PC-3 (cell line): ENCODE results near the gene CCT5. TPM values are rescaled to one million over a fixed set of nuclear protein-coding genes. Genes with fewer than 3 reads are reported as not detected.

Experiments
- ATAC-seq: fragments of 200-7000 bp; cut with Tn5 transposase; 2 replicates; pipeline ENCODE4 v1.9.1; 2020; ENCODE audit warnings: mild to moderate bottlenecking, moderate library complexity
- BruUV-seq: library from RNA; stranded (reverse); fragments of 400-500 nt; replicated peaks from 2 replicates; lab custom pipeline; 2021; lab: Mats Ljungman, UMichigan
- CTCF ChIA-PET: fragments of 300-600 bp; sonication (Branson Sonifier 250); formaldehyde crosslinking; loops from one replicate; lab custom pipeline; 2022; ENCODE audit warnings: antibody characterized with exemption; lab: Charles Lee
- POLR2A ChIA-PET: fragments of 300-600 bp; sonication (Branson Sonifier 250); formaldehyde crosslinking; loops from one replicate; lab custom pipeline; 2022; ENCODE audit warnings: antibody characterized with exemption; ENCODE audit not compliant: unreplicated experiment; lab: Charles Lee
- DNase-seq: peaks from one replicate; pipeline ENCODE4 v3.0.0-alpha.2; 2015
- H2AFZ ChIP-seq: fragments of 300-600 bp; sonication (generic); 2 replicates; pipeline ENCODE4 v1.6.0; 2016; ENCODE audit warnings: antibody characterized with exemption, low read length
- H3F3A ChIP-seq: fragments of 300-600 bp; sonication (generic); one replicate; pipeline ENCODE4 v1.6.0; 2017; ENCODE audit warnings: antibody characterized with exemption, low read length, control low read depth, mild to moderate bottlenecking; ENCODE audit not compliant: unreplicated experiment
- H3K27ac ChIP-seq: fragments of 300-600 bp; sonication (generic); 2 replicates; pipeline ENCODE4 v1.5.1; 2016; ENCODE audit warnings: mild to moderate bottlenecking, low read length
- H3K27me3 ChIP-seq: fragments of 300-600 bp; sonication (generic); 2 replicates; pipeline ENCODE4 v1.6.1; 2016; ENCODE audit warnings: low read length, mixed read lengths
- H3K36me3 ChIP-seq: fragments of 300-600 bp; sonication (generic); 2 replicates; pipeline ENCODE4 v1.6.1; 2016; ENCODE audit warnings: low read depth, mixed run types, low read length, mixed read lengths
- H3K4me1 ChIP-seq: fragments of 300-600 bp; sonication (generic); 2 replicates; pipeline ENCODE4 v1.5.1; 2016; ENCODE audit warnings: low read length; ENCODE audit not compliant: insufficient read depth
- H3K4me2 ChIP-seq: fragments of 300-600 bp; sonication (generic); 2 replicates; pipeline ENCODE4 v1.6.0; 2016; ENCODE audit warnings: low read length
- H3K4me3 ChIP-seq: fragments of 300-600 bp; sonication (generic); 2 replicates; pipeline ENCODE4 v1.5.1; 2016; ENCODE audit warnings: mild to moderate bottlenecking, low read length, mixed read lengths
- H3K79me2 ChIP-seq: fragments of 300-600 bp; sonication (generic); 2 replicates; pipeline ENCODE4 v1.6.1; 2017; ENCODE audit warnings: low read length, mixed read lengths
- H3K9ac ChIP-seq: fragments of 300-600 bp; sonication (generic); 2 replicates; pipeline ENCODE4 v1.6.0; 2016; ENCODE audit warnings: mild to moderate bottlenecking, low read length
- H3K9me2 ChIP-seq: fragments of 300-600 bp; sonication (generic); replicated peaks from 2 replicates; pipeline ENCODE4 v1.6.1; 2016; ENCODE audit warnings: mixed run types, low read length, mixed read lengths
- H3K9me3 ChIP-seq: fragments of 300-600 bp; sonication (generic); 2 replicates; pipeline ENCODE4 v1.6.1; 2016; ENCODE audit warnings: low read length, mixed read lengths
- H4K20me1 ChIP-seq: fragments of 300-600 bp; sonication (generic); 2 replicates; pipeline ENCODE4 v1.6.1; 2016; ENCODE audit warnings: low read length, mixed read lengths
- CTCF ChIP-seq: fragments of 300-600 bp; sonication (generic); conservative IDR thresholded peaks from 2 replicates; pipeline ENCODE4 v1.5.1; 2017; ENCODE audit warnings: antibody characterized with exemption, low read depth, mild to moderate bottlenecking, low read length
- EZH2 ChIP-seq: fragments of 300-600 bp; sonication (generic); IDR thresholded peaks from one replicate; pipeline ENCODE4 v1.6.1; 2017; ENCODE audit warnings: antibody characterized with exemption, mild to moderate bottlenecking, low read length; ENCODE audit not compliant: unreplicated experiment
- EZH2phosphoT487 ChIP-seq: fragments of 300-600 bp; sonication (generic); IDR thresholded peaks from 2 replicates; pipeline ENCODE4 v1.6.1; 2018; ENCODE audit warnings: mild to moderate bottlenecking, antibody characterized with exemption, low read length, borderline replicate concordance
- intact Hi-C: fragments of 100-400 bp; cut with micrococcal nuclease; formaldehyde crosslinking; loops from 2 replicates; pipeline ENCODE4 v1.9.0; 2023
- total RNA-seq: library from RNA; depleted of rRNA; stranded (reverse); fragments of >200 nt; gene quantifications from 2 replicates; pipeline ENCODE4 v1.2.3, GENCODE V29; 2014

The CCT5 gene
- total RNA-seq, 1 experiment from 2014 or later, result 1,334 TPM

GRCh38 chr5:10306806-10307205 lies 56.7 kb downstream of the CCT5 start:
- H3K27me3 ChIP-seq, result no peaks in the 10 kb centered on the region
- peaks cover 15% of the 10 kb centered on the region for H3F3A ChIP-seq
- H3K4me3 ChIP-seq, result peak overlapping the region; percentile 76
- H3K79me2 ChIP-seq, result peaks cover 57% of the 10 kb centered on the region
- H3K36me3 ChIP-seq, result peaks cover 20% of the 10 kb centered on the region
- peak overlapping the region; percentile 89 for H3K9ac ChIP-seq
- no peak for TF ChIP-seq EZH2
- TF ChIP-seq EZH2phosphoT487, result no peak
- no peak for TF ChIP-seq CTCF
- no peaks in the 10 kb centered on the region for H3K9me3 ChIP-seq
- H3K4me2 ChIP-seq, result peak overlapping the region; percentile 92
- peak; percentile 35 for DNase-seq
- intact Hi-C loops, result loop anchor here (2.0 kb wide), 1 partner anchor 22 kb away; no protein-coding TSS in a partner anchor
- peaks cover 48% of the 10 kb centered on the region for H3K4me1 ChIP-seq
- BruUV-seq, result TSS peak; percentile 31
- ATAC-seq, result peak; percentile 8; the same call in 1 of the 2 replicates
- no peaks in the 10 kb centered on the region for H4K20me1 ChIP-seq
- ChIA-PET CTCF (no interaction called here), POLR2A (interaction anchor here (0.5 kb wide), 1 partner anchor 121 kb away, joined by 4 read pairs; no protein-coding TSS in a partner anchor)
- peak overlapping the region; percentile 88 for H3K27ac ChIP-seq
- H2AFZ ChIP-seq, result peak overlapping the region; percentile 85
- H3K9me2 ChIP-seq, result no peaks in the 10 kb centered on the region

- Histone ChIP-seq H3K4me1 (peaks cover 42% of the 10 kb centered on the region), H2AFZ (peak within 1 kb of the TSS; percentile 85), H3F3A (peaks cover 15% of the 10 kb centered on the region), H3K79me2 (peaks cover 52% of the 10 kb centered on the region), H3K4me2 (peak within 1 kb of the TSS; percentile 92), H3K4me3 (peak within 1 kb of the TSS; percentile 76), H3K9me3 (no peaks in the 10 kb centered on the region), H3K36me3 (peaks cover 20% of the 10 kb centered on the region), H4K20me1 (no peaks in the 10 kb centered on the region), H3K9me2 (no peaks in the 10 kb centered on the region), H3K9ac (peak within 1 kb of the TSS; percentile 89), H3K27ac (peak within 1 kb of the TSS; percentile 88), H3K27me3 (no peaks in the 10 kb centered on the region)
- CTCF ChIA-PET, result no interaction called here
- TF ChIP-seq EZH2phosphoT487 (no peak), CTCF (no peak), EZH2 (no peak)
- BruUV-seq, result no TSS peak
- DNase-seq (peak; percentile 92), ATAC-seq (peak; percentile 61)
- intact Hi-C loops, result loop anchor here (2.0 kb wide), 1 partner anchor 23 kb away; no protein-coding TSS in a partner anchor
- POLR2A ChIA-PET, result interaction anchor here (0.5 kb wide), 1 partner anchor 121 kb away, joined by 4 read pairs; no protein-coding TSS in a partner anchor
Measured at GRCh38 chr5:10307206-10308148, 57.4 kb downstream of the CCT5 start, which contains the start of gene CMBL. CMBL (minus strand) TSS chr5:10307902; CDS start chr5:10290762, 17,140 bp downstream.
